ENCODE measurements around the gene CHMP1B.

GRCh38 chr18:11889284-11889683, 38.1 kb downstream of the CHMP1B start:
- TF ChIP-seq POLR2A (IDR thresholded peaks at IDR 0.05; ENCODE audit: low read length) (no peak), GATA1 (IDR thresholded peaks at IDR 0.05; ENCODE audit: low read depth, low read length) (no peak)
